Testis (tissue), 3 donors: ENCODE data around the gene AMMECR1. TPM values are rescaled to one million over a fixed set of nuclear protein-coding genes. Genes with fewer than 3 reads are reported as not detected.
A peak's percentile ranks its signal among the peaks of the same experiment; 100 is the strongest.

ENCODE experiments used
- DNase-seq: peaks from one replicate; pipeline ENCODE4 v3.0.0-alpha.2; 2019
- H3K27ac ChIP-seq, 2 donors: fragments of 200-600 bp; sonication (generic); one replicate each; pipeline ENCODE4 v1.5.1; 2019
- H3K27me3 ChIP-seq: fragments of 200-600 bp; sonication (generic); one replicate; pipeline ENCODE4 v1.5.1; 2019
- H3K36me3 ChIP-seq: fragments of 200-600 bp; sonication (generic); one replicate; pipeline ENCODE4 v1.5.1; 2017; ENCODE audit warnings: low read depth; ENCODE audit errors: missing control alignments
- H3K4me1 ChIP-seq: fragments of 200-600 bp; sonication (generic); one replicate; pipeline ENCODE4 v1.5.1; 2019
- H3K4me3 ChIP-seq, 2 donors: fragments of 200-600 bp; sonication (generic); one replicate each; pipeline ENCODE4 v1.5.1; 2017 to 2019
- H3K9me3 ChIP-seq: fragments of 200-600 bp; sonication (generic); one replicate; pipeline ENCODE4 v1.5.1; 2017
- CTCF ChIP-seq, 3 experiments: fragments of 450-650 bp in 2 of 3; fragments of 200-600 bp in 1 of 3; sonication (generic) in 1 of 3; IDR thresholded peaks; one replicate each; pipeline ENCODE4 v1.5.1; 2016 to 2019; ENCODE audit warnings: antibody characterized with exemption in 3 of 3, mild to moderate bottlenecking in 2 of 3, moderate library complexity in 1 of 3
- POLR2A ChIP-seq: fragments of 450-650 bp; IDR thresholded peaks from one replicate; pipeline ENCODE4 v1.6.1; 2017; ENCODE audit warnings: antibody characterized with exemption, mild to moderate bottlenecking, moderate library complexity
- WGBS, 2 donors: methylation state at CpG; one replicate each; pipeline ENCODE4 v1.1.5; 2018; 5-methylcytosine and 5-hydroxymethylcytosine counted together
- intact Hi-C: fragments of 100-400 bp; cut with DNase I; formaldehyde crosslinking; loops from one replicate; pipeline ENCODE4 v1.15.1; 2023; ENCODE audit warnings: low total_unique reads
- polyA plus RNA-seq: library from polyadenylated mRNA; stranded (reverse); fragments of 350-450 nt; fragmentation: Illumina TruSeq; extraction: RNeasy Lipid Tissue Mini Kit (QIAGEN cat#74804); gene quantifications from one replicate; pipeline ENCODE4 v1.2.3, GENCODE V29; 2014; ENCODE audit warnings: low read depth, low replicate concordance; ENCODE audit not compliant: insufficient read depth
- total RNA-seq, 2 donors: library from RNA; depleted of rRNA; stranded (reverse); fragments of >200 nt; gene quantifications; one replicate each; pipeline ENCODE4 v1.2.3, GENCODE V29; 2016

The AMMECR1 gene
- total and polyA plus RNA-seq, 3 donors from 2014 or later: 3.3 to 5.7 (median 5.4) TPM

GRCh38 chrX:110180176-110180927 lies 137.5 kb downstream of the AMMECR1 start:
- DNase-seq: peak; percentile 34
- no peaks in the 10 kb centered on the region for H3K9me3 ChIP-seq
- no peak for TF ChIP-seq CTCF (IDR thresholded peaks at IDR 0.05)
- WGBS, 2 donors: 67 to 73% methylated on average over 2 of the region's 5 CpGs
- intact Hi-C loops: no loop called here
- no peak overlapping the region for H3K4me3 ChIP-seq
- no peaks in the 10 kb centered on the region for H3K36me3 ChIP-seq
- H3K27me3 ChIP-seq: no peaks in the 10 kb centered on the region
- H3K27ac ChIP-seq: no peak overlapping the region
- H3K4me1 ChIP-seq: no peaks in the 10 kb centered on the region

GRCh38 chrX:110178179-110178865 lies 139.6 kb downstream of the AMMECR1 start:
- intact Hi-C loops: no loop called here
- Histone ChIP-seq H3K27me3 (no peaks in the 10 kb centered on the region), H3K36me3 (no peaks in the 10 kb centered on the region), H3K4me1 (no peaks in the 10 kb centered on the region), H3K4me3 (no peak overlapping the region), H3K27ac (no peak overlapping the region), H3K9me3 (no peaks in the 10 kb centered on the region)
- WGBS, 2 donors: 82 to 95% methylated on average over 4 to 5 of the region's 5 CpGs
- DNase-seq: no peak
- no peak for TF ChIP-seq CTCF (IDR thresholded peaks at IDR 0.05)
- no peak for TF ChIP-seq POLR2A

GRCh38 chrX:110175696-110176095 lies 142.2 kb downstream of the AMMECR1 start:
- Histone ChIP-seq H3K4me3 (no peak overlapping the region), H3K9me3 (no peaks in the 10 kb centered on the region), H3K36me3 (no peaks in the 10 kb centered on the region), H3K4me1 (no peaks in the 10 kb centered on the region), H3K27me3 (no peaks in the 10 kb centered on the region), H3K27ac (no peak overlapping the region)
- intact Hi-C loops: no loop called here
- WGBS, 2 donors: 57% methylated on average over 3 of the region's 3 CpGs; no CpG with 5 or more reads in 1 of the 2 donors
- no peak for DNase-seq
- TF ChIP-seq POLR2A (no peak), CTCF (IDR thresholded peaks at IDR 0.05) (no peak)

GRCh38 chrX:110175146-110175545 lies 142.7 kb downstream of the AMMECR1 start:
- Histone ChIP-seq H3K9me3 (no peaks in the 10 kb centered on the region), H3K4me1 (no peaks in the 10 kb centered on the region), H3K27ac (no peak overlapping the region), H3K27me3 (no peaks in the 10 kb centered on the region), H3K36me3 (no peaks in the 10 kb centered on the region), H3K4me3 (no peak overlapping the region)
- no peak for TF ChIP-seq POLR2A
- TF ChIP-seq CTCF (IDR thresholded peaks at IDR 0.05): no peak
- DNase-seq: no peak
- WGBS, 2 donors: 60% methylated on average over 4 of the region's 4 CpGs; no CpG with 5 or more reads in 1 of the 2 donors
- intact Hi-C loops: no loop called here
